Measurements from ENCODE around the gene IFNA13.

Gene IFNA13

GRCh38 chr9:21357479-21358460, 10.1 kb downstream of the IFNA13 start:
- DNase-seq, result no peak

- no peak for DNase-seq
Measured at GRCh38 chr9:21350787-21351186, 17.1 kb downstream of the IFNA13 start, which contains the start of gene IFNA6. Gene IFNA6, minus strand, starts transcription at chr9:21350887. Its CDS starts 0 bp downstream, at chr9:21350887.

GRCh38 chr9:21348430-21348970, 19.4 kb downstream of the IFNA13 start:
- DNase-seq, result no peak

GRCh38 chr9:21340735-21341134, 27.1 kb downstream of the IFNA13 start:
- no peak for DNase-seq

DNA sequence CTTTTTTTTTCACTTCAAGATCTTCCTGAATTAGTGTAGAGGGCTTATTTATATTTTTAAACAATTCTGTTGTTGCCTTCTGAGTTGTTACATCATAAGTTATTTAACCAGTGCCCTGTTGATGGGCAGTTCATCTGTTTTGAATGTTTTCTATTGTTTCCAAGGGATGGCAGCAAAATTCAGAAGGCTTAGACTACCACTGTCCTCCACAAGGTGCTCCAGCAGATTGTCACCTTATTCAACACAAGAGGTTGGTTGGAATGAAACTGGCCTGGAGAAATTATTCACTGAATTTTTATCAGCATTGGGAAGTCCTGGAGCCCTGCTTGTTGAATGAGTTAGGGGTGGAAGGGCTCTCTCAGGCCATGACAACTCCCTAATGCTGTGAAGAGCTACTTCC, 31.4 kb downstream of the IFNA13 start:
- DNase-seq, result peak; percentile 3

- peak; percentile 94 for DNase-seq
Measured at GRCh38 chr9:21334701-21335632, 32.9 kb downstream of the IFNA13 start, which contains the start of gene KLHL9. Gene KLHL9, minus strand, starts transcription at chr9:21335404. Its CDS starts 545 bp downstream, at chr9:21334859.

DNA sequence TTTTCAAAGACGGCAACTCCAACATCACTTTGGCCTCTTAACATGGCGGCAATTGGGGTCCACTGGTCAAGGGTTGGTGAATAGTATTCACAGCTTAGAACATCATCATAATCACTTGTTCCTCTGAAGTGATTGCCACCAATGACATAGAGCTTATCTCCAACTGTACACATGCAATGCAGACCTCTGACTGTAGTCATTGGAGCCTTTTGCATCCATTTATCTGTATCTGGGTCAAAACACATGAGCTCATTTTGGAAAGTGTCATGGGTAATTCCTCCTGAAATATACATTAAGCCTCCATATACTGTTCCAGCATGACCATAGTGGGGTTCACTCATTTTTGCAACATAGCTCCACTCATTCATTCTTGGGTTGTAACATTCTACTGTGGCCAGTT, 34.6 kb downstream of the IFNA13 start:
- DNase-seq, result no peak

GRCh38 chr9:21331676-21332402, 36.0 kb downstream of the IFNA13 start:
- DNase-seq, result no peak

GRCh38 chr9:21326526-21327139, 41.2 kb downstream of the IFNA13 start:
- peak; percentile 60 for DNase-seq

DNA sequence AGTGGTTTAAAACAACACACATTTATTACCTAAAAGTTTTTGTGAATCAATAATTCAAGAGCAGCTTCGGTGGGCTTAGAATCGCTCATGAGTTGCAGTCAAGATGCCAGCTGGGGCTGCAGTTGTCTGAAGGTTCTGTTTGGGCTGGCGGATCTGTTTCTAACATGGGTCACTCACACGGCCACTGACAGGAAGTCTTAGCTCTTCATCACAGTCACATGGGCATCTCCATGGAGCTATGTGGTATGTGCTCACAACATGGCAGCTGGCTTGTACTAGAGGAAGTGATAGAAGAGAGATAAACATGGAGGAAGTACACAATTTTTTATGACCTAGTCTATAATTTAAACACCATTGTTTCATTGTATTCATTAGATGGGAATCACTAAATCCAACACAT, 43.8 kb downstream of the IFNA13 start:
- DNase-seq, result no peak

GRCh38 chr9:21322911-21323461, 44.9 kb downstream of the IFNA13 start:
- DNase-seq, result peak; percentile 12

- DNase-seq, result no peak
Measured at GRCh38 chr9:21320465-21320864, 47.4 kb downstream of the IFNA13 start.

DNA sequence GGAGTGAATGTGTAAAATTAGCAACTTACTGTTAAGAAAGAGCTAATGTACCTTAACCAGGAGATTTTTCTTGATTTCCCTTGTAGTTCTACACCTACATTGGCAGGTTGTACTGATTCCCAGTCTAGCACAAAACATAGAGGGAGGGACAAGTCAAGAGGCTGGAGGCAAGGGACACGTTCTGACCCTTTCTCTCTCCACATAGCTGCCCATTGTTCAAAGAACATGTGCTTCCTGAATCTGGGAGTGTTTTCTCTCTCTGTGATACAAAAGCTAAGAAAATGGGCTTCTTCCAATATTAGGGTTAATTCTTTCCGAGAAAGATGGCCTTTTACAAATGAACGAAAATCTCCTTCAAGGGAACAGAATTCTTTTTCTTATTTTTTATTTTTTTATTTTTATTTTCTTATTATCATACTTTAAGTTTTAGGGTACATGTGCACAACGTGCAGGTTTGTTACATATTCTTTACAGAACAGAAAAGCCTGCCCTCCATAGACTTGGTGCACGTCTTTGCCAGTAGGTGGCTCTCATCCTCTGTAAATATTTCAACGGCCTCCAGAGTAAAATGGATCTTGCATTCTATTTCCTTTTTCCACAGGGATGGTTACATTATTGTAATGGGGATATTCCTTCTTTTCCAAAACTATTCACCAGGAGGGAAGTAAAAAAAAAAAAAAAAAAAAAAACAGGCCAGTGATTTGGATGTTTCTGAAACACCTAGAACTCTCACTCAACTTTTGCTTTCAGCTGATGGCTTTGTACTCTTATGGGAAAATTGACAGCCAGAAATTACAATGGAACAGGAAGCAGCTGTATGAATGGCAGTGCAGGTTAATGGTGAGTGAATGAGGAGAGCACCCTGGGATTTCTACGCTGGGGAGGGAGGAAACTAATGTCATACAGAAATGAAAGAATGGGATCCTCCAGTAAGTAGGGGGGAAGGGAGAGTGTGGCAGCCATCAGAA, 49.6 kb downstream of the IFNA13 start:
- DNase-seq, result peak; percentile 65

All from NCI-H82 (cell line).